SH-SY5Y (cell line): ENCODE results near the gene TRIM71.

Experiments
- GATA2 ChIP-seq: IDR thresholded peaks from 2 replicates; pipeline ENCODE4 v1.6.1; 2011; ENCODE audit warnings: mild to moderate bottlenecking, low read depth, low read length
- GATA3 ChIP-seq: IDR thresholded peaks from 2 replicates; pipeline ENCODE4 v1.6.1; 2011; ENCODE audit warnings: low read depth, mild to moderate bottlenecking, low read length, moderate library complexity

- TF ChIP-seq GATA3, result no peak
- TF ChIP-seq GATA2, result no peak
Measured at GRCh38 chr3:32821686-32822296, 4.0 kb downstream of the TRIM71 start.
